ENCODE results near the gene CAMKK2.

- TF ChIP-seq CTCF (conservative IDR thresholded peaks at IDR 0.05; ENCODE audit: low read length) = no peak
- TF ChIP-seq EZH2phosphoT487 (IDR thresholded peaks at IDR 0.05; ENCODE audit: borderline replicate concordance, low read depth, low read length) = no peak
Measured at GRCh38 chr12:121301876-121302275, 5.4 kb upstream of the CAMKK2 start.
